Renal cortical epithelial cell (primary cell): ENCODE measurements around the gene UQCRC1. TPM values are rescaled to one million over a fixed set of nuclear protein-coding genes. Genes with fewer than 3 reads are reported as not detected.
"Not testable (repeated sequence)": the region's sequence is repeated elsewhere in the genome, so short reads cannot be mapped to it uniquely, and the experiment has no call there.

ENCODE experiments used
- DNase-seq: peaks from one replicate; pipeline ENCODE4 v3.0.0-alpha.2; 2011; ENCODE audit warnings: low read depth
- total RNA-seq: library from RNA; depleted of rRNA; stranded (reverse); fragments of >200 nt; gene quantifications from 2 replicates; pipeline ENCODE4 v1.2.3, GENCODE V29; 2014

Gene UQCRC1
- total RNA-seq, 1 donor from 2014 or later, result 618 TPM

DNA sequence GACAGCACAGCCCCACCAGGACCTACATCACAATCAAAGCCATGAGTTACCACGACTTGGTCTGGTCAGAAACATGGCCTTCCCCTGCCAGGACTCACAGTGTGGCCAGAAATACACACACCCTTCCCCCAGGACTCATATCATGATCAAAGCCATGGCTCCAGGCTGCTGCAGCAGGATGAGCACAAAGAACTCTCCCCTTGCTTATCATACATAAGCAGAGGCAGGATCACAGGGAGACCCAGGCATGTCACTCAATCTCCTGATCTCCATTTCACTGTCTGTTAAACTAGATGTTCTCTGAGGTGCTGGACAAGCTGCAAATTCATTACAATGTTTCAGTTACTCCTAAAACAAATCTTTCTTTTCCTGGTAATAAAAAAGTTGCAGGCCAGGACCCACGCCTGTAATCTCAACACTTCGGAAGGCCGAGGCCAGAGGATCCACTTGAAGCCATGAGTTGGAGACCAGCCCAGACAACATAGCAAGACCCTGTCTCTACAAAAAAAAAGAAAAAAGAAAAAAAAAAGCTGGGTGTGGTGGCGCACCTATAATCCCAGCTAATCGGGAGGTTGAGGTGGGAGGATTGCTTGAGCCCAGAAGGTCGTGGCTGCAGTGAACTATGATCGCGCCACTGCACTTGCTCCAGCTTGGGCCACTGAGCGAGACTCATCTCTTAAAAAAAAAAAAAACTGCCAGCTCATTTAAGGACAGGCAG lies 54.1 kb downstream of the UQCRC1 start:
- no peak for DNase-seq

DNA sequence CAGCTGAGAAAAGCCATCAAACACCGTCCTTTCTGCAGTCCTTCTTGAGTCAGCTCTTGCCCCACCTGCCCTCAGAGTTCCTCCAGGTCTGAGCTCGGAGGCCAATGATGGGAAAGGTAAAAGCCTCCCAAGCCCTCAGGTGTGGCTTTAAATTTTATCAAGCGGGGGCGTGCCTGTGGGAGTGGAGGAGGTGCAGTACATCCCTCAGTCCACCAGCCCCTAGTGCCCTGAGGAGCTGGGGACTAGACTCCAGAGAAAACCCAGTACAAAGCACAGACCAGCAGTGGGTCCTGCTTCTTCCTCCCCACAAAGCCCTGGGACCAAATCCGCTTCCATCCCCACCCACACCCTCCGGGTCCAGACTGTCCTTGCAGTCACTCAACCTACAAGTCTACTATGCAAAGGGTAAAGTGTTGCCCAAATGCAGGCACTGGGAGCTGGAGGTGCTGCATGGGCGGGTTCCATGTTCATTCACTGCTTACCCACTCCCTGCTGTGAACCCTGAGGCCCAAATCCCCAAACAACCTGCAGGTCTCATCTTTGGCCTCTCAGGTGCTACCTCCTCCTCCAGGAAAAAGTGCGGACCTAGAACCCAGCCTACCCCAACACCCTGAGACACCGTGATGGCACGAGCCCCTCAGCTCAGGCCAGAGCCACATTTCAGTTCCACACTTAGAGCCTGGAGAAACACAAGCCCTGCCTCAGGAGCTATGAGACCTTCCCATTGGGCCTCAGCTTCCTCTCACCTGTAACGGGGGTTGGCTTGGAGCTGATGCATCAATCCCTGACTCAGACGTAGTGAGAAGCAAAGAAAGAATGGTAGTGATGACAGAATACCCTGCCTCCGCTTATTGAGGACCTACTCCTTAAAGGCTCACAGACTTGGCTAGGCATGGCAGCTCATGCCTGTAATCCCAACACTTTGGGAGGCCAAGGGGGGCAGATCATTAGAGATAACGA lies 55.3 kb downstream of the UQCRC1 start:
- no peak for DNase-seq

GRCh38 chr3:48553361-48553760 lies 56.1 kb downstream of the UQCRC1 start:
- DNase-seq, result no peak

DNA sequence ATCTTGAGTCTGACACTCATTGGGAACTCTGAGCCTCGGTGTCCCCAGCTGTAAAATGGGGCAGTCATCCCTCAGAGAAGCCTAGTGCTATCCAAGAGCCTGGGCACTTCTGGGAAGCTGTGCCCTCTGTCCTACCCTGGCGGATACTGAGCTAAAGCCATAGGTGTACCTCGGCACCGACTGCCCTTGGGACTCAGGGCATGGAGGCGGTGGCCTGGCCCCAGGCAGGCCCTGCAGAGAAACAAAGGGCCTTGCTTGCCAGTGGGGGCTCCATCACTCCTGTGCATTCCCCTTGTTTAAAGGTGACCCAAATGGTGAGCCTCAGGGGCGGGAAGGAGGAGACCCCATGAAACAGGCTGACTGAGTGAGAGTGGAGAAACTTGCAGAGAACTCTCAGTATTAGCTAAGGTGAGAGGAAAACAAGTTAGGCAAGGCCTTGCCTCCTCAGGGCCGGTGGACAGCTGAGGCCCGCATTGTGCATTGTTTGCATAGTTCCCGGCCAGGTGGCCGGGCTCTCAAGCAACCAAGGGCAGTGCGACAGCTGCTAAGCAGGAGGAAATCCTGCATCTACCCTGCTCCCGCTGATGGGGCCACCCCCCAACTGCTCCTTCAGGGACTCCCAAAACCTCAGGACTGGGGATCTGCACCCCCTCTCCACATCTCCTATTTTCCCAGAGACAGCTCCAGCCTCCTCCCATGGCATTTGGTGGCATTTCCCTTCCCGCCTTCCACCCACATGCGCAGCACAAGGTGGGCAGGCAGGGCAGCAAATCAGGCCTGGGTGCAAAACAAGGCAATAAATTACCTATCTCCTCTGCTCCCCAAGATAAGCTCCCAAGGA lies 57.1 kb downstream of the UQCRC1 start:
- DNase-seq, result no peak

DNA sequence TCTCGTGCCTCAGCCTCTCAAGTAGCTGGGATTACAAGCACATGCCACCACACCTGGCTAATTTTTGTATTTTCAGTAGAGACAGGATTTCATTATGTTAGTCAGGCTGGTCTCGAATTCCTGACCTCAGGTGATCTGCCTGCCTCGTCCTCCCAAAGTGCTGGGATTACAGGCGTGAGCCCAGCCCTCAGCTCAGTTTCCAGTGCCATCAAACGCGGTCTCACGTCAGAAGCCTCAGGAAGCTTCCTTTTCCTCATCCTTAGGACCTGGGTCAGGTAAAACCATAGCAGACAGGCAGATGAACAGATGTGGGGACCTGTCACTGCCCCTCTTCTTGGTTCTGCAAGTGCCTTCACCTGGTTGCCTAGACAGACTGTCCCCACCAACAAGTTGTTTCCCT lies 57.8 kb downstream of the UQCRC1 start:
- not testable (repeated sequence) for DNase-seq

Other genes starting within 250 kb of the UQCRC1 start
- gene FBXW12, start 237.4 kb downstream of the UQCRC1 start, total RNA-seq, result not detected in 2 replicates
- gene PLXNB1, start 179.6 kb downstream of the UQCRC1 start, total RNA-seq, result 38.2 and 191 TPM in 2 replicates
- gene CCDC51, start 169.5 kb downstream of the UQCRC1 start, total RNA-seq, result 24.0 and 37.5 TPM in 2 replicates
- gene TMA7, start 169.4 kb downstream of the UQCRC1 start, total RNA-seq, result 201 and 228 TPM in 2 replicates
- gene ATRIP, start 162.9 kb downstream of the UQCRC1 start, total RNA-seq, result 4.3 and 5.2 TPM in 2 replicates
- gene SHISA5, start 105.5 kb downstream of the UQCRC1 start, total RNA-seq, result 116 and 143 TPM in 2 replicates
- 11.3 and 38.2 TPM in 2 replicates for gene PFKFB4, start 52.8 kb downstream of the UQCRC1 start, total RNA-seq
- gene UCN2, start 45.9 kb downstream of the UQCRC1 start, total RNA-seq, result 4.0 and 11.5 TPM in 2 replicates
- gene COL7A1, start 14.3 kb downstream of the UQCRC1 start, total RNA-seq, result 129 and 165 TPM in 2 replicates
- gene TMEM89, start 12.1 kb upstream of the UQCRC1 start, total RNA-seq, result not detected in 2 replicates
- gene SLC26A6, start 25.8 kb upstream of the UQCRC1 start, total RNA-seq, result 21.0 and 45.5 TPM in 2 replicates
- 1.9 and 2.7 TPM in 2 replicates for gene CELSR3, start 53.2 kb upstream of the UQCRC1 start, total RNA-seq
- gene NCKIPSD, start 76.3 kb upstream of the UQCRC1 start, total RNA-seq, result 6.3 and 26.7 TPM in 2 replicates
- gene IP6K2, start 107.6 kb upstream of the UQCRC1 start, total RNA-seq, result 50.7 and 96.5 TPM in 2 replicates
- gene PRKAR2A, start 238.2 kb upstream of the UQCRC1 start, total RNA-seq, result 33.5 and 44.5 TPM in 2 replicates